ENCODE results near the gene DDX28. TPM values are rescaled to one million over a fixed set of nuclear protein-coding genes. Genes with fewer than 3 reads are reported as not detected.

Gene DDX28
- total and polyA plus RNA-seq, 10 of the 15 experiments (the other 5 are each of a cell fraction or from before 2014, with no cell fraction given), result 3.6 to 40.4 (median 20.0) TPM

GRCh38 chr16:67975321-67976105 is 47.5 kb downstream of the DDX28 start (continued):
- TF ChIP-seq RELB (IDR thresholded peaks at IDR 0.05; ENCODE audit: low read depth), result 0 out of 2 replicates have a peak, but pooled peaks have one; percentile 35
- no peak for TF ChIP-seq EZH2 (IDR thresholded peaks at IDR 0.05; ENCODE audit: borderline replicate concordance, control insufficient read depth, low read depth, low read length)
- TF ChIP-seq MEF2B (IDR thresholded peaks at IDR 0.05; ENCODE audit: partially characterized antibody, poor library complexity, severe bottlenecking), result no peak
- TF ChIP-seq NFYB (IDR thresholded peaks at IDR 0.05; ENCODE audit: insufficient read depth, low read depth, low read length), result peak; percentile 33; the same call in 1 of the 2 replicates
- TF ChIP-seq PAX5 (IDR thresholded peaks at IDR 0.05; ENCODE audit: borderline replicate concordance, low read depth, low read length), result peak; percentile 52; the same call in 1 of the 2 replicates
- TF ChIP-seq CHD4 (IDR thresholded peaks at IDR 0.05), result no peak
- TF ChIP-seq ELK1 (IDR thresholded peaks at IDR 0.05; ENCODE audit: low read depth, low read length), result no peak
- no peak for TF ChIP-seq CEBPZ (IDR thresholded peaks at IDR 0.05; ENCODE audit: low read depth, low read length)
- no peak for TF ChIP-seq ZNF687 (IDR thresholded peaks at IDR 0.05)
- no peak; the same call in 1 of the 2 replicates for TF ChIP-seq ATF2 (IDR thresholded peaks at IDR 0.05; ENCODE audit: low read length)
- no peak for TF ChIP-seq USF2 (IDR thresholded peaks at IDR 0.05; ENCODE audit: borderline replicate concordance, low read depth, low read length)
- peak; percentile 98 for TF ChIP-seq RUNX3 (IDR thresholded peaks at IDR 0.05; ENCODE audit: low read length)
- TF ChIP-seq RB1 (IDR thresholded peaks at IDR 0.05; ENCODE audit: borderline replicate concordance), result no peak
- TF ChIP-seq DPF2 (IDR thresholded peaks at IDR 0.05), result no peak
- 0 out of 2 replicates have a peak, but pooled peaks have one; percentile 27 for TF ChIP-seq NR2F1 (conservative IDR thresholded peaks at IDR 0.05)
- TF ChIP-seq CREM (IDR thresholded peaks at IDR 0.05; ENCODE audit: low read depth), result peak; percentile 58; the same call in 1 of the 2 replicates

Measured in GM12878 (cell line).